Chondrocyte (in vitro differentiated cells): ENCODE data around the gene ZDHHC14. TPM values are rescaled to one million over a fixed set of nuclear protein-coding genes. Genes with fewer than 3 reads are reported as not detected.

Source experiments
- DNase-seq: peaks from one replicate; pipeline ENCODE4 v3.0.0; 2021; ENCODE audit warnings: mixed read lengths, low spot score
- H3K27ac Mint-ChIP-seq: one replicate; pipeline ENCODE4 v1.8.0; 2021; ENCODE audit warnings: mild to moderate bottlenecking, moderate library complexity, mixed read lengths; ENCODE audit not compliant: unreplicated experiment
- H3K27me3 Mint-ChIP-seq: 2 replicates; pipeline ENCODE4 v1.8.0; 2021; ENCODE audit warnings: low read depth, mixed read lengths
- H3K36me3 Mint-ChIP-seq: 2 replicates; pipeline ENCODE4 v1.8.0; 2021; ENCODE audit warnings: low read depth, mixed read lengths
- H3K4me1 Mint-ChIP-seq: 2 replicates; pipeline ENCODE4 v1.8.0; 2021; ENCODE audit warnings: low read depth, mild to moderate bottlenecking, mixed read lengths
- H3K4me3 Mint-ChIP-seq: one replicate; pipeline ENCODE4 v1.8.0; 2021; ENCODE audit warnings: mild to moderate bottlenecking, moderate library complexity, mixed read lengths; ENCODE audit not compliant: unreplicated experiment
- H3K9me3 Mint-ChIP-seq: 2 replicates; pipeline ENCODE4 v1.8.0; 2021; ENCODE audit warnings: low read depth, mixed read lengths
- total RNA-seq: library from RNA; stranded (reverse); gene quantifications from 3 replicates; pipeline ENCODE4 v1.2.1, GENCODE V29; 2021
- TF ChIP-seq, protein P1 (sequence below): fragments of 200-600 bp; sonication (generic); IDR thresholded peaks from 2 replicates; pipeline ENCODE4 v1.5.0; 2021; ENCODE audit warnings: antibody characterized with exemption, mild to moderate bottlenecking, moderate library complexity

Gene ZDHHC14
- total RNA-seq, 1 donor from 2014 or later, result 8.4 TPM

DNA sequence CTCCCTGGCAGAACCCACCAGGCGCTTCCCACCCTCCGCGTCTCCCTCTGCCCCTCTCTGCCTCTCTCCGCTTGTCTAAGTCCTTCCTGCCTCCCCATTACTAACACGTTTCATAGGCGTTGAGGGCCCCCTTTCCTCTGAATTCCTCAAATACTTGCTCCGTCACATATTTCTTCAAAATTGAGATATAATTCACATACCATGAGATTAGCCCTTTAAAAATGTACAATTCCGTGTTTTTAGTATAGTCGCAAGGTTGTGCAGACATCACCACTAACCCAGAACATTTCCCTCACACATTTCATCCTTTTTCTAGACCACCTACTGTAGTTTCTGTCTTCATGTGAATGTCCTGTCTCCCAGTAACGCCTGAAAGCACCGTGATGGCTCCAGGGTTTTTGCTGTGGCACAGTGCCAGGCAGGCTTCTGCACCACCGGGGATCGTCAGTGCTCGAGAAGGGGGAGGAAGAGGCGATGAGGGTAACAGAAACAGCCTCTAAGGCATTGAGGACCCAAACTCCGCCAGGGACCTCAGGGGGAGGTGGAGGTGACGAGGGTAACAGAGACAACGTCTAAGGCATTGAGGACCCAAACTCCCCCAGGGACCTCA lies 300.2 kb downstream of the ZDHHC14 start:
- H3K9me3 Mint-ChIP-seq, result no peaks in the 10 kb centered on the region
- H3K4me3 Mint-ChIP-seq, result no peak overlapping the region
- no peak overlapping the region for H3K27ac Mint-ChIP-seq
- H3K36me3 Mint-ChIP-seq, result peaks cover 2% of the 10 kb centered on the region
- H3K4me1 Mint-ChIP-seq, result peaks cover 6% of the 10 kb centered on the region
- H3K27me3 Mint-ChIP-seq, result no peaks in the 10 kb centered on the region
- TF ChIP-seq, protein P1, sequence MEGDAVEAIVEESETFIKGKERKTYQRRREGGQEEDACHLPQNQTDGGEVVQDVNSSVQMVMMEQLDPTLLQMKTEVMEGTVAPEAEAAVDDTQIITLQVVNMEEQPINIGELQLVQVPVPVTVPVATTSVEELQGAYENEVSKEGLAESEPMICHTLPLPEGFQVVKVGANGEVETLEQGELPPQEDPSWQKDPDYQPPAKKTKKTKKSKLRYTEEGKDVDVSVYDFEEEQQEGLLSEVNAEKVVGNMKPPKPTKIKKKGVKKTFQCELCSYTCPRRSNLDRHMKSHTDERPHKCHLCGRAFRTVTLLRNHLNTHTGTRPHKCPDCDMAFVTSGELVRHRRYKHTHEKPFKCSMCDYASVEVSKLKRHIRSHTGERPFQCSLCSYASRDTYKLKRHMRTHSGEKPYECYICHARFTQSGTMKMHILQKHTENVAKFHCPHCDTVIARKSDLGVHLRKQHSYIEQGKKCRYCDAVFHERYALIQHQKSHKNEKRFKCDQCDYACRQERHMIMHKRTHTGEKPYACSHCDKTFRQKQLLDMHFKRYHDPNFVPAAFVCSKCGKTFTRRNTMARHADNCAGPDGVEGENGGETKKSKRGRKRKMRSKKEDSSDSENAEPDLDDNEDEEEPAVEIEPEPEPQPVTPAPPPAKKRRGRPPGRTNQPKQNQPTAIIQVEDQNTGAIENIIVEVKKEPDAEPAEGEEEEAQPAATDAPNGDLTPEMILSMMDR, result no peak
- no peak for DNase-seq

DNA sequence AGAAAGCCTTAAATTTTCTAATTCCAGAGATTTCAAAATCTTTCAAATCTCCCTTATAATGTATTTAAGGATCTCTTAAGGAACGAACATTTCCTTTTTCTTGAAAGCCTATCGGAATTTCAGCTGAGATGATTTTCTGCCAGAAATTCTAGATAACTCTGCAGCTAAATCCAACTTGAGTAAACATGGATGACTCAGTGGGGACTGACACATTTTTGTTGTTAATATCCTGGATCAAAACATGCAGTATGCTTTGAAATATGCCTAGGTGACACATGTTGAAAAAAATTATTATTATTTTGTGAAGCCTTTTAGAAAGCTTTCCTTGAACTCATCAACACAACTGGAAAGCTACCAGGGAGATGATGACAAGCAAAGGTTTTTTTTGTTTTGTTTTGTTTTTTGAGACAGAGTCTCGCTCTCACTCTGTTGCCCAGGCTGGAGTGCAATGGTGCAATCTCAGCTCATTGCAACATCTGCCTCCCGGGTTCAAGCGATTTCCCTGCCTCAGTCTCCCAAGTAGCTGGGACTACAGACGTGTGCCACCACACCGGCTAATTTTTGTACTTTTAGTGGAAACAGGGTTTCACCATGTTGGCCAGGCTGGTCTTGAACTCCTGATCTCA lies 302.0 kb downstream of the ZDHHC14 start:
- H3K36me3 Mint-ChIP-seq, result no peaks in the 10 kb centered on the region
- no peaks in the 10 kb centered on the region for H3K9me3 Mint-ChIP-seq
- no peak for DNase-seq
- TF ChIP-seq, protein P1, result no peak
- no peak overlapping the region for H3K4me3 Mint-ChIP-seq
- H3K27ac Mint-ChIP-seq, result no peak overlapping the region
- H3K4me1 Mint-ChIP-seq, result peaks cover 6% of the 10 kb centered on the region
- no peaks in the 10 kb centered on the region for H3K27me3 Mint-ChIP-seq

DNA sequence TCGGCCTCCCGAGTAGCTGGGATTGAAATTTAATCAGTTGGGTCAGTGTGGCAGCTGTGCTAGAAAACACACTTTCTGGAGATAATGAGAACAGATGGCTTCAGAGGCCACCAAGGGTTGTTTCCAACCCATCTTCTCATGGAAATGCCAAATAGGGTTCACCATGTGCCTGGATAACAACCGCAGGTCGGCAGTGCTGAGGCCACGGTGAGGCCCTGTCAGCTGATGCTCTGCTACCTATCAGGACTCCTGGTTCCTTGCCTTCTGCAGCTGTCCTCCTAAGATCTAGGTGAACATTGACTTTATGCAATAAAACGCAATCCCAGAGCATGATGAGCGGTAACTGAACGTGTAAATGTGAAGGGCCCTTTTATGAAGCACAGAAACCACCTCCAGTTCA lies 302.7 kb downstream of the ZDHHC14 start:
- no peak overlapping the region for H3K27ac Mint-ChIP-seq
- no peaks in the 10 kb centered on the region for H3K9me3 Mint-ChIP-seq
- H3K36me3 Mint-ChIP-seq, result no peaks in the 10 kb centered on the region
- TF ChIP-seq, protein P1, result no peak
- no peak for DNase-seq
- peaks cover 6% of the 10 kb centered on the region for H3K4me1 Mint-ChIP-seq
- no peak overlapping the region for H3K4me3 Mint-ChIP-seq
- no peaks in the 10 kb centered on the region for H3K27me3 Mint-ChIP-seq

DNA sequence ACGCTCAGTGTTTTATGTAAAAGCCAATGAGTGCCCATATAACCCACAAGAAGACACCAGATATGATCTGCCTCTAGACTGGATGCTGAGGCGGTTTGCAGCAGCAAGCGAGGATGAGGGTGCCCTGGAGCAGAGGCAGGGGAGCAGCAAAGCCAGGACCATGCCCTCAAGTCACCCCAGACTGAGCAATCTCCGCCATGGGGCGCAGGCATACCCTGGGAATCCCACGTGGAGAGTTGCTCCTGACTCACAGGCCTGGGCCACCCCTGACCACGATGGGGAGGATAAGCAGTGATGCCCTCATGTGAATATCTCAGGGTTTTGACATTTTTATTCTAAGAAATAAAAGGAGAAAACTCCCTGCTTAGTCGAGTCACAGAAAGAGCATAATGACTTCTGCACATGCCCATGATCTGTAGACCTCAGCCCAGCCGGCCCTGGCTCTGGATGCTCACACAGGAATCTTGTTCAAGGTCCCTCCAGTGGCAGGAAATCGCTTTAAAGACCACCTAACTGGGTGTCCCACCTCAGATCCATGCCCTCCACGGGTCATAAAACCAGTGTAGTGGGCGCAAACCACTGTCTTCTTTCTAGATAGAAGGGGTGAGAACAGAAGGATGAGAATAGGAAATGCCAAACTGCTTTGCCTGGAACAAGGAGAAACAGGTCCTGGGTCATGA lies 303.8 kb downstream of the ZDHHC14 start:
- no peak for DNase-seq
- Mint-ChIP-seq H3K36me3 (no peaks in the 10 kb centered on the region), H3K4me1 (peaks cover 6% of the 10 kb centered on the region), H3K9me3 (no peaks in the 10 kb centered on the region), H3K4me3 (no peak overlapping the region), H3K27me3 (peaks cover 5% of the 10 kb centered on the region), H3K27ac (no peak overlapping the region)
- TF ChIP-seq, protein P1, result no peak

DNA sequence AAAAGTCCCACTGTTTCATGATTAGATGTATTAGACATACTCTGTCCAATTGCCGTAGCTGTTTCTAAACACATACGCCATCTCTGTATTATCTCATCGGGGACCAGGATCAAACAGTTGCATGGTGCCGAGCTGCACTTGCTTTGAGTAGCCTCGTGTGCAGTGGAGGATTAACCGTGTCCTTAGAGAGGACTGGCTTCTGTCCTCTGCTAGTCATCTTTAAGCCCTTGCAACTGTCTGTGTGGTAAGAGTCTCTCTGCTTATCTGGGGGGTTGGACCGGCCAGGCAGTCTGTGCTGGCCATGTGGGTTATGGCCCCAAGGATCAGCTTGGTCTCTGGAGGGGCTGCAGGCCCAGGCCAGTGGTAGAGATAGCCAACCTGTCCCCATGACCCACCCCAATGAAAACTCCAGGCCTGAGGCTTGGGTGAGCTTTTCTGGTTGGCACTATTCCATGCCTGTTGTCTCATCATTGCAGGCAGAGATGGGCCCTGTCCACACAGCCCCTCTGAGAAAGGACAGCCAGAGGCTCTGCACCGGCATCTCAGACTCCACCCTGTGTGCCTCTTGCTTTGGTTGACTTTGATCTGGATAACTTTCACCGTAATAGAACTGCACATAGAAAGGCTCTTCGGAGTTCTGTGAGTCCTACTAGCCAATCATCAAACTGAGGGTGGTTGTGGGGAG lies 304.7 kb downstream of the ZDHHC14 start:
- no peak overlapping the region for H3K27ac Mint-ChIP-seq
- peaks cover 6% of the 10 kb centered on the region for H3K4me1 Mint-ChIP-seq
- no peak for DNase-seq
- no peaks in the 10 kb centered on the region for H3K9me3 Mint-ChIP-seq
- no peaks in the 10 kb centered on the region for H3K36me3 Mint-ChIP-seq
- TF ChIP-seq, protein P1, result no peak
- peaks cover 5% of the 10 kb centered on the region for H3K27me3 Mint-ChIP-seq
- no peak overlapping the region for H3K4me3 Mint-ChIP-seq
